SK-N-SH (cell line): Measurements from ENCODE around the gene TDRD12. TPM values are rescaled to one million over a fixed set of nuclear protein-coding genes. Genes with fewer than 3 reads are reported as not detected.
A peak's percentile ranks its signal among the peaks of the same experiment; 100 is the strongest.

ENCODE experiments used
- CTCF ChIA-PET: fragments of 300-600, 350-600 bp; formaldehyde crosslinking; extraction: SDS; loops from one replicate; lab custom pipeline; 2021; lab: Yijun Ruan, JAX
- POLR2A ChIA-PET: fragments of 350-600 bp; sonication (Branson Sonifier 250); formaldehyde crosslinking; extraction: SDS; loops from one replicate; lab custom pipeline; 2020; ENCODE audit warnings: antibody characterized with exemption, inconsistent platforms; lab: Yijun Ruan, JAX
- DNase-seq: peaks from one replicate; pipeline ENCODE4 v3.0.0; 2012
- H2AFZ ChIP-seq: fragments of 200-600 bp; sonication (generic); 2 replicates; pipeline ENCODE4 v1.8.1; 2016; ENCODE audit warnings: antibody characterized with exemption, mild to moderate bottlenecking, low read depth
- H3F3A ChIP-seq: fragments of 200-600 bp; sonication (generic); replicated peaks from 2 replicates; pipeline ENCODE3; 2016; ENCODE audit warnings: antibody characterized with exemption, mild to moderate bottlenecking; ENCODE audit not compliant: insufficient read depth
- H3K27ac ChIP-seq, 2 experiments: fragments of 200-500 bp in 1 of 2; fragments of 200-600 bp in 1 of 2; sonication (Bioruptor generic) in 1 of 2; sonication (generic), shearing (Covaris generic) in 1 of 2; 2 replicates each; pipeline versions ENCODE4 v1.5.1 to v1.6.1; 2014 to 2016; ENCODE audit warnings: low read depth in 2 of 2, inconsistent platforms in 1 of 2, low read length in 1 of 2, mild to moderate bottlenecking in 1 of 2, mixed read lengths in 1 of 2
- H3K27me3 ChIP-seq: fragments of 200-600 bp; sonication (generic), shearing (Covaris generic); 2 replicates; pipeline ENCODE4 v1.6.1; 2016; ENCODE audit warnings: mixed run types; ENCODE audit not compliant: insufficient read depth
- H3K36me3 ChIP-seq, 2 experiments: fragments of 200-500 bp in 1 of 2; fragments of 200-600 bp in 1 of 2; sonication (Bioruptor generic) in 1 of 2; sonication (generic) in 1 of 2; replicated peaks in 1 of 2; 2 replicates each; pipeline versions ENCODE3 to v1.5.1; 2014 to 2016; ENCODE audit warnings: low read length in 1 of 2, mild to moderate bottlenecking in 1 of 2; ENCODE audit not compliant: insufficient read depth in 2 of 2, control insufficient read depth in 1 of 2
- H3K4me1 ChIP-seq, 2 experiments: fragments of 200-500 bp in 1 of 2; fragments of 200-600 bp in 1 of 2; sonication (Bioruptor generic) in 1 of 2; sonication (generic), shearing (Covaris generic) in 1 of 2; 2 replicates each; pipeline versions ENCODE4 v1.5.1 to v1.6.1; 2014 to 2016; ENCODE audit warnings: low read depth in 1 of 2, low read length in 1 of 2, mixed run types in 1 of 2; ENCODE audit not compliant: insufficient read depth in 2 of 2, control insufficient read depth in 1 of 2
- H3K4me2 ChIP-seq: fragments of 200-600 bp; sonication (generic), shearing (Covaris generic); 2 replicates; pipeline ENCODE4 v1.6.1; 2017; ENCODE audit warnings: mixed run types
- H3K4me3 ChIP-seq, 2 experiments: fragments of 200-500 bp in 1 of 2; fragments of 200-600 bp in 1 of 2; sonication (Bioruptor generic) in 1 of 2; sonication (generic), shearing (Covaris generic) in 1 of 2; 2 replicates each; pipeline versions ENCODE4 v1.5.1 to v1.8.1; 2014 to 2016; ENCODE audit warnings: low read depth in 2 of 2, inconsistent platforms in 1 of 2, low read length in 1 of 2, mild to moderate bottlenecking in 1 of 2, mixed read lengths in 1 of 2, moderate library complexity in 1 of 2
- H3K79me2 ChIP-seq: fragments of 200-600 bp; sonication (generic); 2 replicates; pipeline ENCODE4 v1.8.1; 2017; ENCODE audit warnings: mild to moderate bottlenecking; ENCODE audit not compliant: insufficient read depth
- H3K9ac ChIP-seq: fragments of 200-600 bp; sonication (generic); 2 replicates; pipeline ENCODE4 v1.6.1; 2017; ENCODE audit warnings: mixed run types
- H3K9me2 ChIP-seq: fragments of 200-600 bp; sonication (generic); 2 replicates; pipeline ENCODE4 v1.6.1; 2017; ENCODE audit warnings: mixed run types
- H3K9me3 ChIP-seq: fragments of 200-600 bp; sonication (generic); 2 replicates; pipeline ENCODE4 v1.6.1; 2017; ENCODE audit warnings: mixed run types, mild to moderate bottlenecking, moderate library complexity
- H4K20me1 ChIP-seq: fragments of 200-600 bp; sonication (generic); 2 replicates; pipeline ENCODE4 v1.6.1; 2017; ENCODE audit warnings: mild to moderate bottlenecking, mixed run types; ENCODE audit not compliant: insufficient read depth
- ELF1 ChIP-seq: IDR thresholded peaks from 2 replicates; pipeline ENCODE4 v1.4.0; 2012
- EZH2phosphoT487 ChIP-seq: fragments of 200-600 bp; sonication (generic); IDR thresholded peaks from 2 replicates; pipeline ENCODE4 v1.6.1; 2017; ENCODE audit warnings: low read depth, mixed run types, mild to moderate bottlenecking, antibody characterized with exemption, moderate library complexity, borderline replicate concordance
- FOXM1 ChIP-seq: IDR thresholded peaks from 2 replicates; pipeline ENCODE4 v1.4.0; 2012; ENCODE audit warnings: low read depth, mild to moderate bottlenecking
- GABPA ChIP-seq: IDR thresholded peaks from 2 replicates; pipeline ENCODE4 v1.4.0; 2012; ENCODE audit warnings: low read depth, mild to moderate bottlenecking
- GATA2 ChIP-seq: sonication (generic); formaldehyde crosslinking; IDR thresholded peaks from 2 replicates; pipeline ENCODE4 v1.5.0; 2020; ENCODE audit warnings: mild to moderate bottlenecking, missing genetic modification reagents
- IRF3 ChIP-seq: fragments of 150-350 bp; IDR thresholded peaks from 2 replicates; pipeline ENCODE4 v1.6.1; 2016; ENCODE audit warnings: mild to moderate bottlenecking, low read depth, low read length
- JUND ChIP-seq: IDR thresholded peaks from 2 replicates; pipeline ENCODE4 v1.4.0; 2012
- NRF1 ChIP-seq: IDR thresholded peaks from 2 replicates; pipeline ENCODE4 v1.6.1; 2012; ENCODE audit warnings: low read depth, mild to moderate bottlenecking, low read length
- SMC3 ChIP-seq: IDR thresholded peaks from 2 replicates; pipeline ENCODE4 v1.6.1; 2012; ENCODE audit warnings: low read depth, low read length, improper control_type of control experiment
- TAF1 ChIP-seq: IDR thresholded peaks from 2 replicates; pipeline ENCODE4 v1.6.1; 2012; ENCODE audit warnings: low read depth, mild to moderate bottlenecking, low read length, moderate library complexity, borderline replicate concordance
- USF1 ChIP-seq: IDR thresholded peaks from 2 replicates; pipeline ENCODE4 v1.4.0; 2012; ENCODE audit warnings: low read depth, borderline replicate concordance
- YY1 ChIP-seq: IDR thresholded peaks from 2 replicates; pipeline ENCODE4 v1.4.0; 2012; ENCODE audit warnings: low read depth, mild to moderate bottlenecking
- ZBTB33 ChIP-seq: IDR thresholded peaks from 2 replicates; pipeline ENCODE4 v1.4.0; 2012; ENCODE audit warnings: low read depth, borderline replicate concordance
- WGBS: methylation state at CpG from one replicate; pipeline ENCODE4 v1.1.6; 2017; ENCODE audit warnings: low lambda C conversion rate; 5-methylcytosine and 5-hydroxymethylcytosine counted together
- polyA plus RNA-seq, 3 experiments: library from polyadenylated mRNA; depleted of rRNA; stranded (reverse); fragments of >200 nt; gene quantifications; 2 replicates each; pipeline ENCODE4 v1.2.3, GENCODE V29; 2012

The TDRD12 gene
- 0.05 and 0.08 TPM in 2 replicates for polyA plus RNA-seq (2012; rRNA removed)
- polyA plus RNA-seq (2012; cell fraction: cytosol; rRNA removed) = 0.06 and 0.07 TPM in 2 replicates
- polyA plus RNA-seq (2012; cell fraction: nucleus; rRNA removed) = 0.11 and 0.33 TPM in 2 replicates

- Histone ChIP-seq H3F3A (peaks cover 2% of the 10 kb centered on the region), H3K9me3 (no peaks in the 10 kb centered on the region), H2AFZ (no peak within 1 kb of the TSS), H3K4me3 (no peak within 1 kb of the TSS), H4K20me1 (no peaks in the 10 kb centered on the region), H3K9ac (no peak within 1 kb of the TSS), H3K4me1 (no peaks in the 10 kb centered on the region), H3K27ac (no peak within 1 kb of the TSS), H3K27me3 (no peaks in the 10 kb centered on the region), H3K9me2 (no peaks in the 10 kb centered on the region), H3K79me2 (no peaks in the 10 kb centered on the region), H3K36me3 (peaks cover 0 to 6% of the 10 kb centered on the region in 2 experiments), H3K4me2 (no peak within 1 kb of the TSS)
- no peak for TF ChIP-seq GATA2 (CRISPR knock-in tag)
- no peak for TF ChIP-seq FOXM1
- no peak for TF ChIP-seq ZBTB33
- no peak for TF ChIP-seq NRF1
- TF ChIP-seq SMC3 = no peak
- TF ChIP-seq IRF3 = no peak
- TF ChIP-seq GABPA = no peak
- TF ChIP-seq YY1 = no peak
- TF ChIP-seq EZH2phosphoT487 = no peak
- DNase-seq = peak; percentile 42
- ChIA-PET CTCF (no interaction called here), POLR2A (no interaction called here)
- 92% methylated on average over 24 of the region's 44 CpGs for WGBS
Observed at GRCh38 chr19:32719611-32720059, at the start of gene TDRD12. TSS of gene TDRD12 (plus strand) at chr19:32719767. CDS start at chr19:32720073, 306 bp downstream.

- CTCF ChIA-PET = interaction anchor here (1.2 kb wide), 1 partner anchor 72 kb away, joined by 3 read pairs; no protein-coding TSS in a partner anchor
- POLR2A ChIA-PET = no interaction called here
- DNase-seq = no peak
- no peaks in the 10 kb centered on the region for H3K9me2 ChIP-seq
- H3K79me2 ChIP-seq = peaks cover 78% of the 10 kb centered on the region
- no peaks in the 10 kb centered on the region for H3K36me3 ChIP-seq
- H3K4me1 ChIP-seq = peaks cover 0 to 21% of the 10 kb centered on the region in 2 experiments; a peak in 2 of 4 replicates
- no peaks in the 10 kb centered on the region for H3F3A ChIP-seq
- H3K4me2 ChIP-seq = no peak overlapping the region
- no peak overlapping the region for H2AFZ ChIP-seq
- peaks cover 6% of the 10 kb centered on the region for H3K27me3 ChIP-seq
- no peak overlapping the region for H3K9ac ChIP-seq
- H4K20me1 ChIP-seq = peaks cover 64% of the 10 kb centered on the region
- TF ChIP-seq JUND (no peak), ELF1 (no peak), TAF1 (no peak), USF1 (no peak)
- WGBS = 89% methylated on average over 14 of the region's 14 CpGs
- no peak overlapping the region for H3K4me3 ChIP-seq
- no peaks in the 10 kb centered on the region for H3K9me3 ChIP-seq
- H3K27ac ChIP-seq = no peak overlapping the region
Observed at GRCh38 chr19:32671883-32672593, 47.5 kb upstream of the TDRD12 start.
